ENCODE results near the gene NKPD1.

GRCh38 chr19:45172173-45172572 lies 11.4 kb upstream of the NKPD1 start:
- no peak for TF ChIP-seq CTCF (optimal IDR thresholded peaks at IDR 0.05 in 1 of 3, IDR thresholded peaks at IDR 0.05 in 1 of 3, conservative IDR thresholded peaks at IDR 0.05 in 1 of 3; ENCODE audit: extremely low read depth in 1 of 3, insufficient read depth in 2 of 3, low read length in 3 of 3)
- TF ChIP-seq EZH2 (IDR thresholded peaks at IDR 0.05; ENCODE audit: low read length), result no peak

Data from keratinocyte (primary cell).